ENCODE results near the gene AK8.

The AK8 gene

DNA sequence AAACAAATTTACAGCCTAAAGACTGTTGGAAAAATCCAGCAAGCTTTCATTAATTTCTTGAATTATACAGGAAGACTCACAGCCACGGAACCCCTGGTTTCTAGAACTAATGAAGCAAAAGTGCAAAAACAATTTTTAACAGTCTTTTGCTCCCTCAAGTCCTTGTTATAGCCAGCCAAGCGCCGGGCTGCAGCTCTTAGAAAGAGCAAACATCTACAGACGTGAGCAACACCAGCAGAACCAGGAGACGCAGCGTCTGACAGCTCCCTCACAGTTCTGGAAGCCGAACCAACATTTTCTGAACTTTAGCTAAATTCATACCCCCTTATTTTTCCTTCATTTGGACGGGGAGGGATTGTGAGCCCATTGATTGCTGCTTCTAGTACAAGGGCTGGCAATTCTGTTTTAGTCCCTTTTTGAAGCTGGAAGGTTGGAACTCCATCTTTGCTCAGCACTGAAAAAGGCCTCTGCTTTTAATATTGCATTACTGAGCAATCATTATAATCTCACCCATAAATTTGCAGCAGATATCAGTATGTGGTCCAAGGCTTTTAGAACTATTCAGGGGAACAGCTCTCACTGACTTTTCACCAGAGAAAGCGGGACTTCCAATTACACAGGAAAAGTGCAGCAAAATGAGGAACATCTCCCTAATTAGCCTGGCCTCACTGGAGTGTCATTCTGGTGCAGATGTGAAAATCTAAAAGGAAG is 45.8 kb downstream of the AK8 start:
- no peak for TF ChIP-seq CTCF (conservative IDR thresholded peaks at IDR 0.05; ENCODE audit: low read depth, low read length)
- Histone ChIP-seq H3K27ac (no peak overlapping the region), H3K79me2 (ENCODE audit: insufficient read depth, low read depth) (no peaks in the 10 kb centered on the region), H3K4me1 (ENCODE audit: low read depth, poor library complexity, severe bottlenecking) (peaks cover 7% of the 10 kb centered on the region), H4K20me1 (ENCODE audit: insufficient read depth) (no peaks in the 10 kb centered on the region), H3K4me3 (IDR thresholded peaks at IDR 0.05; ENCODE audit: insufficient read depth, low read depth, low read length) (no peak overlapping the region), H2AFZ (ENCODE audit: low read depth) (no peak overlapping the region), H3K4me2 (no peak overlapping the region), H3K9ac (no peak overlapping the region), H3K27me3 (ENCODE audit: insufficient read depth, low read depth) (peaks cover 43% of the 10 kb centered on the region; the same call in 1 of the 2 replicates), H3K36me3 (ENCODE audit: insufficient read depth) (no peaks in the 10 kb centered on the region)

GRCh38 chr9:132828201-132828770 is 49.8 kb downstream of the AK8 start:
- Histone ChIP-seq H2AFZ (ENCODE audit: low read depth) (no peak overlapping the region), H3K36me3 (ENCODE audit: insufficient read depth) (no peaks in the 10 kb centered on the region), H4K20me1 (ENCODE audit: insufficient read depth) (no peaks in the 10 kb centered on the region), H3K4me3 (IDR thresholded peaks at IDR 0.05; ENCODE audit: insufficient read depth, low read depth, low read length) (no peak overlapping the region), H3K27ac (no peak overlapping the region), H3K27me3 (ENCODE audit: insufficient read depth, low read depth) (peaks cover 46% of the 10 kb centered on the region), H3K4me1 (ENCODE audit: low read depth, poor library complexity, severe bottlenecking) (peaks cover 7% of the 10 kb centered on the region), H3K79me2 (ENCODE audit: insufficient read depth, low read depth) (no peaks in the 10 kb centered on the region), H3K9ac (no peak overlapping the region), H3K4me2 (peak overlapping the region; percentile 33; the same call in 1 of the 2 replicates)
- no peak for TF ChIP-seq CTCF (conservative IDR thresholded peaks at IDR 0.05; ENCODE audit: low read depth, low read length)

DNA sequence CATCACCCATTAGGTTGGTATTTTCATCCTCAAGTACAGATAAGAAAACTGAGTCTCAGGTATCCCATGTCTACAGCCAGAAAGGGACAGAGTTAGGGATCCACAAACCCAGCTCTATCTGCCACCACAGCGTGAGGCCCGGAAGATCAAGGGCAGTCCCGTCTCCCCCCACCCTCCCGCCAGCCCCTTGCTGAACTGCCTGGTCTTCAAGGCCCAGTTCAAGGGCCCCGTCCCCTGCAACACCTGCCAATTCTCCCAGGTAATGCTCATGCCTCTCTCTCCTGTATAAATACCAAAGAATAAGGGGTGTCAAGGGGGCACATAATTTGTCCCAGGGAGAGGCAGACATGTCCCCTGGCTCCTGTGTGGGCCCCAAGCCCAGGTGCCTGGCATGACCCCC is 50.7 kb downstream of the AK8 start:
- H3K36me3 ChIP-seq (ENCODE audit: insufficient read depth) = no peaks in the 10 kb centered on the region
- no peak overlapping the region for H2AFZ ChIP-seq (ENCODE audit: low read depth)
- no peak overlapping the region for H3K4me3 ChIP-seq (IDR thresholded peaks at IDR 0.05; ENCODE audit: insufficient read depth, low read depth, low read length)
- H4K20me1 ChIP-seq (ENCODE audit: insufficient read depth) = no peaks in the 10 kb centered on the region
- no peak overlapping the region for H3K9ac ChIP-seq
- no peak overlapping the region for H3K27ac ChIP-seq
- no peaks in the 10 kb centered on the region for H3K79me2 ChIP-seq (ENCODE audit: insufficient read depth, low read depth)
- peaks cover 51% of the 10 kb centered on the region for H3K27me3 ChIP-seq (ENCODE audit: insufficient read depth, low read depth)
- TF ChIP-seq CTCF (conservative IDR thresholded peaks at IDR 0.05; ENCODE audit: low read depth, low read length) = no peak
- H3K4me2 ChIP-seq = no peak overlapping the region
- H3K4me1 ChIP-seq (ENCODE audit: low read depth, poor library complexity, severe bottlenecking) = peaks cover 7% of the 10 kb centered on the region

- no peaks in the 10 kb centered on the region for H3K36me3 ChIP-seq (ENCODE audit: insufficient read depth)
- no peaks in the 10 kb centered on the region for H3K79me2 ChIP-seq (ENCODE audit: insufficient read depth, low read depth)
- no peak overlapping the region for H2AFZ ChIP-seq (ENCODE audit: low read depth)
- no peak for TF ChIP-seq CTCF (conservative IDR thresholded peaks at IDR 0.05; ENCODE audit: low read depth, low read length)
- peaks cover 50% of the 10 kb centered on the region for H3K27me3 ChIP-seq (ENCODE audit: insufficient read depth, low read depth)
- no peak overlapping the region for H3K9ac ChIP-seq
- H3K4me3 ChIP-seq (IDR thresholded peaks at IDR 0.05; ENCODE audit: insufficient read depth, low read depth, low read length) = no peak overlapping the region
- H3K4me2 ChIP-seq = no peak overlapping the region
- peaks cover 7% of the 10 kb centered on the region for H3K4me1 ChIP-seq (ENCODE audit: low read depth, poor library complexity, severe bottlenecking)
- no peak overlapping the region for H3K27ac ChIP-seq
- H4K20me1 ChIP-seq (ENCODE audit: insufficient read depth) = no peaks in the 10 kb centered on the region
These were observed 51.3 kb downstream of the AK8 start for GRCh38 chr9:132826621-132827365.
